ENCODE measurements around the gene PRLH.
A peak's percentile ranks its signal among the peaks of the same experiment; 100 is the strongest.
"Not testable (repeated sequence)": the region's sequence is repeated elsewhere in the genome, so short reads cannot be mapped to it uniquely, and the experiment has no call there.

Gene PRLH

DNA sequence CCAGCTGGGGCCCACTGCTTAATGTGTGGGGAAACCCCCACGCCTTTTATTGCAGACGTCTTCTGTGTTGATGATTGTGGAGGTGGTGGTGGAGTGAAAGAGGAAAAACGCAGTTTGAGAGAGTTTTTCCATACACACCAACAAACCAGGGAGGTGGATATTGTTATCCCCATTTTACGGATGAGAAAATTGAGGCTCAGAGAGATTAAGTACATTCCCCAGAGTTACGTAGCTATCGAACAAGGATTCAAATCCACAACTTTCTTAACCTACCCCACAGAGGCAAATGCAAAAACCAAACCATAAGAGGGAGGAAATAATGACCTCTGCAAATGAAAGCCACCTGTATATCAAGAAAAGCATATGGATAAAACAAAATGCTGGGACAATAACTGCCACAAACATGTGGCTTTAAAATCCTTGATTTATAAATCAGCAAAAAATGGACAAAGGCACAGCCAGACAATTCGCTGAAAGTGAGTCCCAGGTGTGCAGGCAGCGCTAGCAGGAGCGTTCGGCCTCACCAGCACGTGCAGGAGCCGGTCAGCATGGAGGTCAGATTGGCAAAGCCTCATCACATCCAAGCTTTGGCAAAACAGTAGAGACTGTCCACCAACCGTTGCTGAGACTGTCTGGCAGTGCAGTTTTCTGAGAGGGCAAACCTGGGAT lies 36.8 kb downstream of the PRLH start:
- H3K4me3 Mint-ChIP-seq = no peak overlapping the region
- peaks cover 26% of the 10 kb centered on the region for H3K9me3 Mint-ChIP-seq
- DNase-seq = no peak
- H3K4me1 Mint-ChIP-seq = peaks cover 59% of the 10 kb centered on the region
- no peaks in the 10 kb centered on the region for H3K36me3 Mint-ChIP-seq (ENCODE audit: low read depth)
- peaks cover 22% of the 10 kb centered on the region for H3K27me3 Mint-ChIP-seq (ENCODE audit: low read depth, poor library complexity)
- no peak for TF ChIP-seq CTCF (IDR thresholded peaks at IDR 0.05)
- peak overlapping the region; percentile 76 for H3K27ac Mint-ChIP-seq

- no peak for DNase-seq
Observed at GRCh38 chr2:237603718-237604362, 37.5 kb downstream of the PRLH start.

GRCh38 chr2:237604391-237604790 lies 38.0 kb downstream of the PRLH start:
- H3K27me3 Mint-ChIP-seq (ENCODE audit: low read depth, poor library complexity) = peaks cover 21% of the 10 kb centered on the region

More at GRCh38 chr2:237603718-237604362, 37.5 kb downstream of the PRLH start:
- Mint-ChIP-seq H3K27me3 (ENCODE audit: low read depth, poor library complexity) (peaks cover 18% of the 10 kb centered on the region), H3K4me1 (peaks cover 55% of the 10 kb centered on the region), H3K36me3 (ENCODE audit: low read depth) (no peaks in the 10 kb centered on the region), H3K27ac (peak overlapping the region; percentile 76), H3K9me3 (peaks cover 33% of the 10 kb centered on the region), H3K4me3 (no peak overlapping the region)
- TF ChIP-seq CTCF (IDR thresholded peaks at IDR 0.05) = no peak

GRCh38 chr2:237604960-237605359 lies 38.6 kb downstream of the PRLH start:
- H3K36me3 Mint-ChIP-seq (ENCODE audit: low read depth) = no peaks in the 10 kb centered on the region

More at GRCh38 chr2:237604391-237604790, 38.0 kb downstream of the PRLH start:
- Mint-ChIP-seq H3K27ac (no peak overlapping the region), H3K36me3 (ENCODE audit: low read depth) (no peaks in the 10 kb centered on the region), H3K9me3 (peaks cover 36% of the 10 kb centered on the region), H3K4me3 (no peak overlapping the region), H3K4me1 (peaks cover 53% of the 10 kb centered on the region)
- DNase-seq = no peak
- no peak for TF ChIP-seq CTCF (IDR thresholded peaks at IDR 0.05)

GRCh38 chr2:237606522-237606921 lies 40.1 kb downstream of the PRLH start:
- Mint-ChIP-seq H3K9me3 (peaks cover 36% of the 10 kb centered on the region), H3K4me1 (peaks cover 32% of the 10 kb centered on the region), H3K27me3 (ENCODE audit: low read depth, poor library complexity) (peaks cover 10% of the 10 kb centered on the region)
- DNase-seq; H3K4me3 Mint-ChIP-seq; H3K36me3 Mint-ChIP-seq (ENCODE audit: low read depth); H3K27ac Mint-ChIP-seq: not testable (repeated sequence)

More at GRCh38 chr2:237604960-237605359, 38.6 kb downstream of the PRLH start:
- peaks cover 48% of the 10 kb centered on the region for H3K4me1 Mint-ChIP-seq
- TF ChIP-seq CTCF (IDR thresholded peaks at IDR 0.05) = no peak
- H3K9me3 Mint-ChIP-seq = peaks cover 36% of the 10 kb centered on the region
- H3K27ac Mint-ChIP-seq = no peak overlapping the region
- no peak for DNase-seq
- no peak overlapping the region for H3K4me3 Mint-ChIP-seq
- peaks cover 17% of the 10 kb centered on the region for H3K27me3 Mint-ChIP-seq (ENCODE audit: low read depth, poor library complexity)

DNA sequence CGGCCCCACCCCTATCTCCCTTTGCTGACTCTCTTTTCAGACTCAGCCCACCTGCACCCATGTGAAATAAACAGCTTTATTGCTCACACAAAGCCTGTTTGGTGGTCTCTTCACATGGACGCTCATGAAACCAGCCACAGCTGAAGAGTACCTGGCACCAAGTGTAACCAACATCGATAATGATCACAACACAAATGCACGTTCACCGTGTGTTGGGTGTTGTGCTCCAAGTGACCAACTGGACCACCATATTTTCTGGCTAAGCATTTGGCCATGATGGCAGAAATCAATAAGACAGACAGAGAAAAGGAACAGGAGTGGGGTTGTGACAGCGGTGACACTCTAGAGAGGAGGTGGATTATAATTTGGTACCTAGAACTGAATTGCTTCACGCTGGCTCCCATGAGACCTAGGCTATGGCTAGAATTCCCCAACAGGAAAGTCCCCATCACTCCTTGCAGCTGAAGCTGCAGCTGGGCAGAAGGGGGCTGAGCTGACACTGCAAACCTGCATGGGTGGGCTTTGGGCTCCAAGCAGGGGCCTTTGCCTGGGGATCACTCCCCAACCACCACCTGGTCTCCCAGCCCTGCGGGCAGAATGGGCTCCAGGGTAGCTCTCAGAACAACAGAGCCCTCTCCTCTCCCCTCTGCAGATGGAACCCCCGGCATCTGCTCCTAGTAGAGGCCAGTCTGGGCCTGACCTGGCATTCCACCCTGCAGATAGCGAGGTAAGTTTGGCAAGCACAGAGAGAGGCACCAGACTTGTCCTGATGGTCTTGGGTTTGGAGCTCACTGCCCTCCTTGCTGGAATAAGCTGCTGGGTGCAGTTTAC lies 46.4 kb downstream of the PRLH start:
- H3K9me3 Mint-ChIP-seq = peaks cover 15% of the 10 kb centered on the region
- H3K27ac Mint-ChIP-seq = no peak overlapping the region
- H3K4me1 Mint-ChIP-seq = peaks cover 6% of the 10 kb centered on the region
- H3K36me3 Mint-ChIP-seq (ENCODE audit: low read depth) = no peaks in the 10 kb centered on the region
- no peak for TF ChIP-seq CTCF (IDR thresholded peaks at IDR 0.05)
- no peak overlapping the region for H3K4me3 Mint-ChIP-seq
- H3K27me3 Mint-ChIP-seq (ENCODE audit: low read depth, poor library complexity) = peaks cover 16% of the 10 kb centered on the region
- no peak for DNase-seq

Measured in nephron progenitor cell (in vitro differentiated cells).